Skeletal muscle tissue (tissue), 4 donors: Measurements from ENCODE around the gene PRSS8. TPM values are rescaled to one million over a fixed set of nuclear protein-coding genes. Genes with fewer than 3 reads are reported as not detected.

ENCODE experiments used
- H3K27ac ChIP-seq: one replicate; pipeline ENCODE4 v1.7.0; 2013; ENCODE audit warnings: mild to moderate bottlenecking, low read depth, low read length, inconsistent platforms
- H3K27me3 ChIP-seq, 3 donors: one replicate each; pipeline ENCODE4 v1.7.0; 2013; ENCODE audit warnings: low read length in 3 of 3; ENCODE audit not compliant: control insufficient read depth in 3 of 3, insufficient read depth in 3 of 3
- H3K36me3 ChIP-seq, 3 donors: one replicate each; pipeline ENCODE4 v1.7.0; 2013; ENCODE audit warnings: low read length in 3 of 3; ENCODE audit not compliant: control insufficient read depth in 3 of 3, insufficient read depth in 3 of 3
- H3K4me1 ChIP-seq, 3 donors: one replicate each; pipeline ENCODE4 v1.7.0; 2013; ENCODE audit warnings: low read length in 3 of 3, mild to moderate bottlenecking in 3 of 3; ENCODE audit not compliant: control insufficient read depth in 3 of 3, insufficient read depth in 3 of 3
- H3K4me3 ChIP-seq, 3 donors: one replicate each; pipeline ENCODE4 v1.7.0; 2013; ENCODE audit warnings: low read length in 3 of 3
- H3K9ac ChIP-seq, 3 donors: one replicate each; pipeline ENCODE4 v1.7.0; 2013; ENCODE audit warnings: low read length in 3 of 3, mild to moderate bottlenecking in 3 of 3, moderate library complexity in 2 of 3, low read depth in 1 of 3
- H3K9me3 ChIP-seq, 3 donors: one replicate each; pipeline ENCODE4 v1.7.0; 2013; ENCODE audit warnings: low read length in 3 of 3; ENCODE audit not compliant: control insufficient read depth in 3 of 3
- total RNA-seq: library from RNA; depleted of rRNA; stranded (reverse); fragments of >200 nt; gene quantifications from one replicate; pipeline ENCODE4 v1.2.3, GENCODE V29; 2014
- donor health status: Osteomylitis.

Gene PRSS8
- total RNA-seq, 1 donor from 2014 or later: not detected

- Histone ChIP-seq H3K27me3 (no peaks in the 10 kb centered on the region), H3K36me3 (peaks cover 30 to 37% (median 34%) of the 10 kb centered on the region in 3 donors), H3K4me3 (no peak overlapping the region), H3K9me3 (no peaks in the 10 kb centered on the region), H3K4me1 (peaks cover 41 to 56% (median 52%) of the 10 kb centered on the region in 3 donors), H3K9ac (no peak overlapping the region), H3K27ac (peak overlapping the region; percentile 78)
Measured at GRCh38 chr16:31114468-31114867, 21.1 kb downstream of the PRSS8 start.

GRCh38 chr16:31113121-31114120 lies 22.1 kb downstream of the PRSS8 start:
- peaks cover 43 to 59% (median 53%) of the 10 kb centered on the region in 3 donors for H3K4me1 ChIP-seq

GRCh38 chr16:31112711-31113110 lies 22.8 kb downstream of the PRSS8 start:
- Histone ChIP-seq H3K9ac (peak overlapping the region; percentile 23 to 79 (median 76)), H3K36me3 (peaks cover 33 to 34% (median 34%) of the 10 kb centered on the region in 3 donors), H3K4me1 (peaks cover 42 to 56% (median 54%) of the 10 kb centered on the region in 3 donors), H3K27me3 (no peaks in the 10 kb centered on the region), H3K4me3 (peak overlapping the region in 2 of 3 donors; percentile 3 to 41), H3K9me3 (no peaks in the 10 kb centered on the region), H3K27ac (peak overlapping the region; percentile 78)

More at GRCh38 chr16:31113121-31114120, 22.1 kb downstream of the PRSS8 start:
- no peaks in the 10 kb centered on the region for H3K27me3 ChIP-seq
- H3K9me3 ChIP-seq: no peaks in the 10 kb centered on the region
- peaks cover 33 to 34% (median 34%) of the 10 kb centered on the region in 3 donors for H3K36me3 ChIP-seq
- H3K27ac ChIP-seq: peak overlapping the region; percentile 78
- peak overlapping the region in 2 of 3 donors; percentile 3 to 35 for H3K4me3 ChIP-seq
- H3K9ac ChIP-seq: peak overlapping the region; percentile 23 to 79 (median 76)

GRCh38 chr16:31111881-31112466 lies 23.6 kb downstream of the PRSS8 start:
- H3K27me3 ChIP-seq: no peaks in the 10 kb centered on the region
- peaks cover 46 to 57% (median 56%) of the 10 kb centered on the region in 3 donors for H3K4me1 ChIP-seq
- peak overlapping the region; percentile 78 for H3K27ac ChIP-seq
- H3K9me3 ChIP-seq: no peaks in the 10 kb centered on the region
- H3K36me3 ChIP-seq: peaks cover 33 to 34% (median 34%) of the 10 kb centered on the region in 3 donors
- H3K4me3 ChIP-seq: peak overlapping the region in 2 of 3 donors; percentile 3 to 41
- H3K9ac ChIP-seq: peak overlapping the region in 2 of 3 donors; percentile 43 to 74

- peak overlapping the region; percentile 87 for H3K27ac ChIP-seq
- H3K9ac ChIP-seq: peak overlapping the region in 1 of 3 donors; percentile 99
- peaks cover 50 to 59% (median 57%) of the 10 kb centered on the region in 3 donors for H3K4me1 ChIP-seq
- no peaks in the 10 kb centered on the region for H3K27me3 ChIP-seq
- H3K36me3 ChIP-seq: peaks cover 33 to 34% (median 34%) of the 10 kb centered on the region in 3 donors
- H3K9me3 ChIP-seq: no peaks in the 10 kb centered on the region
- H3K4me3 ChIP-seq: peak overlapping the region in 1 of 3 donors; percentile 29
Measured at GRCh38 chr16:31110106-31111034, 25.2 kb downstream of the PRSS8 start.

GRCh38 chr16:31109622-31110021 lies 25.9 kb downstream of the PRSS8 start:
- Histone ChIP-seq H3K27me3 (no peaks in the 10 kb centered on the region), H3K27ac (peak overlapping the region; percentile 87), H3K4me1 (peaks cover 50 to 59% (median 56%) of the 10 kb centered on the region in 3 donors), H3K4me3 (peak overlapping the region; percentile 64 to 84 (median 84)), H3K9ac (peak overlapping the region in 1 of 3 donors; percentile 99), H3K36me3 (peaks cover 33 to 34% (median 34%) of the 10 kb centered on the region in 3 donors), H3K9me3 (no peaks in the 10 kb centered on the region)

- Histone ChIP-seq H3K4me1 (peaks cover 50 to 59% (median 52%) of the 10 kb centered on the region in 3 donors), H3K4me3 (peak overlapping the region; percentile 64 to 84 (median 84)), H3K27ac (peak overlapping the region; percentile 87), H3K27me3 (no peaks in the 10 kb centered on the region), H3K9ac (peak overlapping the region; percentile 89 to 99 (median 95)), H3K36me3 (peaks cover 33 to 34% (median 34%) of the 10 kb centered on the region in 3 donors), H3K9me3 (no peaks in the 10 kb centered on the region)
Measured at GRCh38 chr16:31108794-31109558, 26.6 kb downstream of the PRSS8 start.

- peaks cover 42 to 51% (median 44%) of the 10 kb centered on the region in 3 donors for H3K4me1 ChIP-seq
- H3K4me3 ChIP-seq: peak within 1 kb of the TSS; percentile 64 to 84 (median 84)
- H3K9ac ChIP-seq: peak within 1 kb of the TSS; percentile 89 to 99 (median 95)
- no peaks in the 10 kb centered on the region for H3K9me3 ChIP-seq
- no peaks in the 10 kb centered on the region for H3K27me3 ChIP-seq
- H3K27ac ChIP-seq: peak within 1 kb of the TSS; percentile 87
- H3K36me3 ChIP-seq: peaks cover 33 to 34% (median 34%) of the 10 kb centered on the region in 3 donors
Measured at GRCh38 chr16:31108035-31108793, 27.3 kb downstream of the PRSS8 start, which contains the start of gene BCKDK. TSS of gene BCKDK (plus strand) at chr16:31108386. CDS start at chr16:31109224, 838 bp downstream.
